ENCODE results near the gene JARID2. TPM values are rescaled to one million over a fixed set of nuclear protein-coding genes. Genes with fewer than 3 reads are reported as not detected.
A peak's percentile ranks its signal among the peaks of the same experiment; 100 is the strongest.

JARID2 gene
- total and polyA plus RNA-seq, 9 of the 15 experiments (the other 6 are each of a cell fraction or from before 2014, with no cell fraction given), result 5.0 to 29.0 (median 15.6) TPM

DNA sequence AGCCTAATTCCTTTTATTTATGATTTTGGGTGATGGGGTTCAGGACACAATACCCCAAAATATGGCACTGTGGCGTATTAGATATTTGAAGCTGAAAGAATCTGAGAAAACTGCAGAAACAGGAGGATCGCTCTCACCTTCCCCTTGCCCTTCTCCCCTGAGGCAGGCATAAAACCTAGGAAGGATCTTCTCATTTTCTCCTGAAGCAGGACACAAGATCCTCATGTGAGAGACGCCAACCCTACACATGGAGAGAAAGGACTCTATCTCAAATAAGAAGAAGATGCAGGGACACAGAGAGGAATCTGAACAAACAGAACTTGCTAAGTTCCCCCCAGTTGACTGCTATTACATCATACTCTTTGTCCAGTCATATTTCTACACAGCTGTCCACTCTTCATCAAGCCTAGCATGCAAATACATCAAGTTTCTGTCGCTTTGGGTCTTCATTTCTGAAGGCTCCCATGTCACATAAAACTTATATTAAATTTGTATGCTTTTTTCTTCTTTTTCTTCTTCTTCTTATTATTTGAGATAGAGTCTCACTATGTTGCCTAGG lies 307.9 kb downstream of the JARID2 start (continued):
- TF ChIP-seq ZNF695 (CRISPR knock-in tag; IDR thresholded peaks at IDR 0.05), result no peak
- TF ChIP-seq ZNF347 (CRISPR knock-in tag; IDR thresholded peaks at IDR 0.05; ENCODE audit: low read depth), result no peak
- TF ChIP-seq ZNF316 (IDR thresholded peaks at IDR 0.05), result no peak
- no peak for TF ChIP-seq SMAD2 (IDR thresholded peaks at IDR 0.05; ENCODE audit: low read depth, low read length)
- TF ChIP-seq ZNF707 (CRISPR knock-in tag; conservative IDR thresholded peaks at IDR 0.05), result no peak
- no peak for TF ChIP-seq ZNF217 (CRISPR knock-in tag; IDR thresholded peaks at IDR 0.05)
- no peak for TF ChIP-seq RB1 (IDR thresholded peaks at IDR 0.05; ENCODE audit: low read depth)
- TF ChIP-seq MEF2A (IDR thresholded peaks at IDR 0.05; ENCODE audit: control insufficient read depth, low read depth, low read length), result no peak
- no peak for TF ChIP-seq TEAD1 (CRISPR knock-in tag; IDR thresholded peaks at IDR 0.05)
- TF ChIP-seq ZFX (CRISPR knock-in tag; IDR thresholded peaks at IDR 0.05), result no peak
- no peak for TF ChIP-seq NFE2L1 (tag; IDR thresholded peaks at IDR 0.05; ENCODE audit: borderline replicate concordance, low read depth)
- TF ChIP-seq, protein P1, sequence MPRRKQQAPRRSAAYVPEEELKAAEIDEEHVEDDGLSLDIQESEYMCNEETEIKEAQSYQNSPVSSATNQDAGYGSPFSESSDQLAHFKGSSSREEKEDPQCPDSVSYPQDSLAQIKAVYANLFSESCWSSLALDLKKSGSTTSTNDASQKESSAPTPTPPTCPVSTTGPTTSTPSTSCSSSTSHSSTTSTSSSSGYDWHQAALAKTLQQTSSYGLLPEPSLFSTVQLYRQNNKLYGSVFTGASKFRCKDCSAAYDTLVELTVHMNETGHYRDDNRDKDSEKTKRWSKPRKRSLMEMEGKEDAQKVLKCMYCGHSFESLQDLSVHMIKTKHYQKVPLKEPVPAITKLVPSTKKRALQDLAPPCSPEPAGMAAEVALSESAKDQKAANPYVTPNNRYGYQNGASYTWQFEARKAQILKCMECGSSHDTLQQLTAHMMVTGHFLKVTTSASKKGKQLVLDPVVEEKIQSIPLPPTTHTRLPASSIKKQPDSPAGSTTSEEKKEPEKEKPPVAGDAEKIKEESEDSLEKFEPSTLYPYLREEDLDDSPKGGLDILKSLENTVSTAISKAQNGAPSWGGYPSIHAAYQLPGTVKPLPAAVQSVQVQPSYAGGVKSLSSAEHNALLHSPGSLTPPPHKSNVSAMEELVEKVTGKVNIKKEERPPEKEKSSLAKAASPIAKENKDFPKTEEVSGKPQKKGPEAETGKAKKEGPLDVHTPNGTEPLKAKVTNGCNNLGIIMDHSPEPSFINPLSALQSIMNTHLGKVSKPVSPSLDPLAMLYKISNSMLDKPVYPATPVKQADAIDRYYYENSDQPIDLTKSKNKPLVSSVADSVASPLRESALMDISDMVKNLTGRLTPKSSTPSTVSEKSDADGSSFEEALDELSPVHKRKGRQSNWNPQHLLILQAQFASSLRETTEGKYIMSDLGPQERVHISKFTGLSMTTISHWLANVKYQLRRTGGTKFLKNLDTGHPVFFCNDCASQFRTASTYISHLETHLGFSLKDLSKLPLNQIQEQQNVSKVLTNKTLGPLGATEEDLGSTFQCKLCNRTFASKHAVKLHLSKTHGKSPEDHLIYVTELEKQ (CRISPR knock-in tag; IDR thresholded peaks at IDR 0.05), result no peak; the same call in 1 of the 2 replicates
- no peak for TF ChIP-seq ZNF717 (CRISPR knock-in tag; IDR thresholded peaks at IDR 0.05)
- TF ChIP-seq KLF13 (tag; IDR thresholded peaks at IDR 0.05; ENCODE audit: borderline replicate concordance, low read depth), result no peak
- TF ChIP-seq HMG20A (CRISPR knock-in tag; conservative IDR thresholded peaks at IDR 0.05), result no peak
- no peak for TF ChIP-seq ZZZ3 (IDR thresholded peaks at IDR 0.05)
- TF ChIP-seq MTA2 (IDR thresholded peaks at IDR 0.05; ENCODE audit: low read depth), result no peak
- 0 out of 2 replicates have a peak, but pooled peaks have one; percentile 32 for TF ChIP-seq MTA1 (IDR thresholded peaks at IDR 0.05; ENCODE audit: borderline replicate concordance)
- peak; percentile 49; the same call in 1 of the 2 replicates for TF ChIP-seq BRD4 (IDR thresholded peaks at IDR 0.05)
- TF ChIP-seq PML (IDR thresholded peaks at IDR 0.05; ENCODE audit: low read length), result no peak
- TF ChIP-seq TCF3 (CRISPR knock-in tag; IDR thresholded peaks at IDR 0.05), result no peak
- no peak for TF ChIP-seq RBM22 (IDR thresholded peaks at IDR 0.05; ENCODE audit: low read depth, low read length, poor library complexity, severe bottlenecking)
- no peak for TF ChIP-seq SMARCA5 (IDR thresholded peaks at IDR 0.05)
- TF ChIP-seq, protein P2, sequence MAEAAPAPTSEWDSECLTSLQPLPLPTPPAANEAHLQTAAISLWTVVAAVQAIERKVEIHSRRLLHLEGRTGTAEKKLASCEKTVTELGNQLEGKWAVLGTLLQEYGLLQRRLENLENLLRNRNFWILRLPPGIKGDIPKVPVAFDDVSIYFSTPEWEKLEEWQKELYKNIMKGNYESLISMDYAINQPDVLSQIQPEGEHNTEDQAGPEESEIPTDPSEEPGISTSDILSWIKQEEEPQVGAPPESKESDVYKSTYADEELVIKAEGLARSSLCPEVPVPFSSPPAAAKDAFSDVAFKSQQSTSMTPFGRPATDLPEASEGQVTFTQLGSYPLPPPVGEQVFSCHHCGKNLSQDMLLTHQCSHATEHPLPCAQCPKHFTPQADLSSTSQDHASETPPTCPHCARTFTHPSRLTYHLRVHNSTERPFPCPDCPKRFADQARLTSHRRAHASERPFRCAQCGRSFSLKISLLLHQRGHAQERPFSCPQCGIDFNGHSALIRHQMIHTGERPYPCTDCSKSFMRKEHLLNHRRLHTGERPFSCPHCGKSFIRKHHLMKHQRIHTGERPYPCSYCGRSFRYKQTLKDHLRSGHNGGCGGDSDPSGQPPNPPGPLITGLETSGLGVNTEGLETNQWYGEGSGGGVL (CRISPR knock-in tag; IDR thresholded peaks at IDR 0.05), result no peak
- no peak for TF ChIP-seq PYGO2 (tag; IDR thresholded peaks at IDR 0.05)
- TF ChIP-seq NCOA2 (IDR thresholded peaks at IDR 0.05; ENCODE audit: partially characterized antibody in 2 of 2), result no peak
- TF ChIP-seq HDAC2 (IDR thresholded peaks at IDR 0.05), result no peak
- TF ChIP-seq FOSL1 (tag; conservative IDR thresholded peaks at IDR 0.05), result peak; percentile 62

Data from K562 (cell line).